HCT116 (cell line): ENCODE measurements around the gene DNAJC6. TPM values are rescaled to one million over a fixed set of nuclear protein-coding genes. Genes with fewer than 3 reads are reported as not detected.
A peak's percentile ranks its signal among the peaks of the same experiment; 100 is the strongest.

Experiments used
- ATAC-seq: fragments of 200-7000 bp; cut with Tn5 transposase; 2 replicates; pipeline ENCODE4 v1.9.1; 2020; ENCODE audit warnings: mild to moderate bottlenecking, moderate library complexity
- BruUV-seq: library from RNA; stranded (reverse); fragments of 400-500 nt; replicated peaks from 2 replicates; lab custom pipeline; 2021; lab: Mats Ljungman, UMichigan
- CTCF ChIA-PET: fragments of 300-600 bp; sonication (Branson Sonifier 250); formaldehyde crosslinking; loops from one replicate; lab custom pipeline; 2021; ENCODE audit warnings: antibody characterized with exemption; lab: Charles Lee
- POLR2A ChIA-PET: fragments of 300-600, 350-600 bp; sonication (Branson Sonifier 250); formaldehyde crosslinking; loops from one replicate; lab custom pipeline; 2021; ENCODE audit warnings: antibody characterized with exemption; lab: Charles Lee
- RAD21 ChIA-PET, 2 experiments: fragments of 300-600 bp; sonication (Branson Sonifier 250); formaldehyde crosslinking; loops; one replicate each; lab custom pipeline; 2023; ENCODE audit warnings: low total read pairs in 2 of 2; ENCODE audit not compliant: uncharacterized antibody in 2 of 2, unreplicated experiment in 2 of 2, low non-redundant PET in 1 of 2; lab: Charles Lee
- DNase-seq: peaks from one replicate; pipeline ENCODE4 v3.0.0-alpha.2; 2010; ENCODE audit warnings: low read depth, low spot score
- H2AFZ ChIP-seq: fragments of 200-600 bp; shearing (Covaris generic), sonication (generic); 2 replicates; pipeline ENCODE4 v1.6.1; 2017; ENCODE audit warnings: low read depth, mixed run types, mixed read lengths, antibody characterized with exemption, low read length; ENCODE audit not compliant: poor library complexity, severe bottlenecking
- H3K27ac ChIP-seq: 2 replicates; pipeline ENCODE4 v1.5.1; 2012; ENCODE audit warnings: low read depth, low read length
- H3K27me3 ChIP-seq: fragments of 200-600 bp; sonication (generic); 2 replicates; pipeline ENCODE4 v1.6.1; 2016; ENCODE audit warnings: mixed run types, low read length, mixed read lengths; ENCODE audit not compliant: insufficient read depth
- H3K36me3 ChIP-seq, 2 experiments: fragments of 200-500 bp in 1 of 2; fragments of 200-600 bp in 1 of 2; sonication (Bioruptor generic) in 1 of 2; sonication (generic) in 1 of 2; 2 replicates each; pipeline versions ENCODE4 v1.5.1 to v1.6.1; 2014 to 2016; ENCODE audit warnings: low read length in 2 of 2, inconsistent platforms in 1 of 2, mixed read lengths in 1 of 2, mixed run types in 1 of 2; ENCODE audit not compliant: insufficient read depth in 2 of 2, control insufficient read depth in 1 of 2
- H3K4me1 ChIP-seq, 2 experiments: fragments of 200-600 bp in 1 of 2; sonication (generic) in 1 of 2; 2 replicates each; pipeline versions ENCODE4 v1.5.1 to v1.6.1; 2012 to 2017; ENCODE audit warnings: low read length in 2 of 2, inconsistent platforms in 1 of 2, mild to moderate bottlenecking in 1 of 2, mixed read lengths in 1 of 2, mixed run types in 1 of 2, moderate library complexity in 1 of 2; ENCODE audit not compliant: insufficient read depth in 2 of 2, control insufficient read depth in 1 of 2
- H3K4me2 ChIP-seq: fragments of 200-600 bp; sonication (generic); 2 replicates; pipeline ENCODE4 v1.6.1; 2017; ENCODE audit warnings: mixed run types, low read length, mixed read lengths
- H3K4me3 ChIP-seq, 2 experiments: fragments of 200-600 bp in 1 of 2; sonication (generic) in 1 of 2; replicated peaks in 1 of 2; 2 replicates each; pipeline ENCODE4 v1.5.1; 2011 to 2016; ENCODE audit warnings: low read length in 2 of 2, control low read depth in 1 of 2, low read depth in 1 of 2, mild to moderate bottlenecking in 1 of 2, mixed read lengths in 1 of 2, mixed run types in 1 of 2
- H3K79me2 ChIP-seq: fragments of 200-600 bp; sonication (generic); 2 replicates; pipeline ENCODE4 v1.6.1; 2017; ENCODE audit warnings: mild to moderate bottlenecking, mixed run types, low read length, moderate library complexity, mixed read lengths; ENCODE audit not compliant: insufficient read depth
- H3K9ac ChIP-seq: fragments of 200-600 bp; sonication (generic); 2 replicates; pipeline ENCODE4 v1.6.1; 2016; ENCODE audit warnings: low read length, mixed read lengths
- H3K9me2 ChIP-seq: fragments of 200-600 bp; sonication (generic), shearing (Covaris generic); 2 replicates; pipeline ENCODE4 v1.6.1; 2017; ENCODE audit warnings: mixed run types, mild to moderate bottlenecking, moderate library complexity; ENCODE audit not compliant: insufficient read depth
- H3K9me3 ChIP-seq, 2 experiments: fragments of 200-500 bp in 1 of 2; fragments of 200-600 bp in 1 of 2; sonication (Bioruptor generic) in 1 of 2; sonication (generic) in 1 of 2; 2 replicates each; pipeline ENCODE4 v1.6.1; 2014 to 2017; ENCODE audit warnings: low read length in 2 of 2, mixed read lengths in 2 of 2, inconsistent platforms in 1 of 2, low read depth in 1 of 2, mild to moderate bottlenecking in 1 of 2, mixed run types in 1 of 2, moderate library complexity in 1 of 2; ENCODE audit not compliant: control insufficient read depth in 1 of 2, insufficient read depth in 1 of 2
- H4K20me1 ChIP-seq: fragments of 200-600 bp; sonication (generic), shearing (Covaris generic); 2 replicates; pipeline ENCODE4 v1.6.1; 2017; ENCODE audit warnings: mixed run types, mild to moderate bottlenecking, moderate library complexity; ENCODE audit not compliant: insufficient read depth
- CBX3 ChIP-seq: IDR thresholded peaks from 2 replicates; pipeline ENCODE4 v1.6.1; 2012; ENCODE audit warnings: low read depth
- ELF1 ChIP-seq: IDR thresholded peaks from 2 replicates; pipeline ENCODE4 v1.6.1; 2012; ENCODE audit warnings: low read depth, borderline replicate concordance
- POLR2AphosphoS5 ChIP-seq: IDR thresholded peaks from 2 replicates; pipeline ENCODE4 v1.6.1; 2011; ENCODE audit warnings: mild to moderate bottlenecking, low read depth, low read length, moderate library complexity
- TCF7L2 ChIP-seq: IDR thresholded peaks from 2 replicates; pipeline ENCODE4 v1.7.0; 2011; ENCODE audit warnings: borderline replicate concordance, inconsistent platforms; ENCODE audit not compliant: insufficient read depth, insufficient read length; ENCODE audit errors: extremely low read depth
- ZBTB33 ChIP-seq: IDR thresholded peaks from 2 replicates; pipeline ENCODE4 v1.6.1; 2011; ENCODE audit warnings: mild to moderate bottlenecking, low read length, moderate library complexity; ENCODE audit not compliant: insufficient replicate concordance; ENCODE audit errors: extremely low read depth
- intact Hi-C: fragments of 100-400 bp; cut with micrococcal nuclease; formaldehyde crosslinking; loops from 2 replicates; pipeline ENCODE4 v1.10.0; 2022
- total RNA-seq: library from RNA; stranded (reverse); gene quantifications from one replicate; pipeline ENCODE4 v1.2.1, GENCODE V29; 2021; ENCODE audit not compliant: unreplicated experiment

DNAJC6 gene
- total RNA-seq, 1 experiment from 2014 or later = 9.0 TPM

DNA sequence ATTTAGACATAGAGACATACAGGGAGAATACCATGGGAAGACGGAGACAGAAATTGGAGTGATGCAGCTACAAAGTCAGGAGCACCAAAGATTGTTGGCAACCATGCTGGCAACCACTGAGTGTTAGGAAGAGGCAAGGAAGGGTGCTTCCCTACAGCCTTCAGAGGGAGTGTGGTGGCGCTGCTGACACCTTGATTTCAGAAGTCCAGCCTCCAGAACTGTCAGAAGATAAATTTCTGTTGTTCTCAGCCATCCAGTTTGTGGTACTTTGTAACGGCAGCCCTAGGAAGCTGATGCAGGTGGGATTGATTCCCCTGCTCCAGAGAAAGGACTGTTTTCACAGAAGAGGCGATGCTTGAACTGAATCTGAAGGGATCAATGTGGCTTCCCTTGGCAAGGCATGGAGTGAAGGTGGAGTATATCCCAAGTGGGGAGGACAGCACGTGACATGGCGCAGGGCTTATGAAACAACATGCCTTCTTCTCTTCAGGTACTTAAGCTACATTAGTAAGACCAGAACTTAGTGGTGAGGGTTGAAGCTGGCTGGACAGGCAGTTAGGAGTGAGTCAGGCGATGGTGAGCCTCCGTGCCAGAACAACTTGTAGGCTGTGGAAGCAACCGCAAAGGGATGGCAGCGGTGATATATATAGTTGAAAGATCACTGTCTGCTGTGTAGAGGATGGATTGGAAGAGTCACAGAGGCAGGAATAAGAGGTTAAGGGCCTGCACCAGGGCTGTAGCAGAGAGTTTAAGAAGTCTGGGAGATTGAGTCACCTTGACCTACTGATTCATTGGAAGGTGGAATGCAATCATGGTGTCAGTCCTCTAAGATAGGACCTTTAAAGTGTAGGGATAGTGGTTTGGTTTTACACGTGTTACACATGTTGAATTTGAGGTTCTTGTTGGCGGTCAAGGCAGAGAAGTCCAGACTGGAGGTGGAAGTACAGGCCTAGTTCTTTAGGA, 113.2 kb downstream of the DNAJC6 start:
- ATAC-seq (no peak), DNase-seq (no peak)
- peaks cover 0 to 3% of the 10 kb centered on the region in 2 experiments; a peak in 1 of 4 replicates for H3K36me3 ChIP-seq
- intact Hi-C loops = loop anchor here (10.0 kb wide), 3 partner anchors 188 to 822 kb away; no protein-coding TSS in a partner anchor
- H3K4me3 ChIP-seq = peak overlapping the region in 1 of 2 experiments; percentile 84; a peak in 2 of 4 replicates
- no peaks in the 10 kb centered on the region for H4K20me1 ChIP-seq
- BruUV-seq = no TSS peak
- H2AFZ ChIP-seq = no peak overlapping the region
- no peaks in the 10 kb centered on the region for H3K9me3 ChIP-seq
- no peaks in the 10 kb centered on the region for H3K9me2 ChIP-seq
- no peaks in the 10 kb centered on the region for H3K27me3 ChIP-seq
- ChIA-PET RAD21 (no interaction called here), POLR2A (no interaction called here), CTCF (no interaction called here)
- H3K4me2 ChIP-seq = peak overlapping the region; percentile 87
- H3K4me1 ChIP-seq = peaks cover 32 to 64% of the 10 kb centered on the region in 2 experiments
- no peak overlapping the region for H3K9ac ChIP-seq
- H3K79me2 ChIP-seq = peaks cover 44% of the 10 kb centered on the region
- H3K27ac ChIP-seq = no peak overlapping the region
- TF ChIP-seq ZBTB33 (no peak), ELF1 (no peak), TCF7L2 (no peak), POLR2AphosphoS5 (no peak), CBX3 (no peak)
